ENCODE data around the gene GNB1.

- TF ChIP-seq CTCF (IDR thresholded peaks at IDR 0.05; ENCODE audit: low read length) (no peak), EZH2 (IDR thresholded peaks at IDR 0.05; ENCODE audit: borderline replicate concordance, low read length) (no peak)
Observed at GRCh38 chr1:1921459-1921862, 30.6 kb upstream of the GNB1 start.
